Calu3 (cell line): Measurements from ENCODE around the gene SPINT3. TPM values are rescaled to one million over a fixed set of nuclear protein-coding genes. Genes with fewer than 3 reads are reported as not detected.

Source experiments
- BruUV-seq: library from RNA; stranded (reverse); fragments of 400-500 nt; replicated peaks from 2 replicates; lab custom pipeline; 2021; lab: Mats Ljungman, UMichigan
- CTCF ChIA-PET: fragments of 300-600 bp; sonication (Branson Sonifier 250); formaldehyde crosslinking; loops from one replicate; lab custom pipeline; 2022; ENCODE audit warnings: antibody characterized with exemption; lab: Charles Lee
- DNase-seq: peaks from one replicate; pipeline ENCODE4 v3.0.0; 2022
- H3K27ac Mint-ChIP-seq: one replicate; pipeline ENCODE4 v1.8.0; 2022; ENCODE audit warnings: mixed read lengths; ENCODE audit not compliant: unreplicated experiment
- H3K27me3 Mint-ChIP-seq: one replicate; pipeline ENCODE4 v1.8.0; 2022; ENCODE audit warnings: mixed read lengths; ENCODE audit not compliant: unreplicated experiment
- H3K36me3 Mint-ChIP-seq: one replicate; pipeline ENCODE4 v1.8.0; 2022; ENCODE audit warnings: mild to moderate bottlenecking, moderate library complexity, mixed read lengths; ENCODE audit not compliant: insufficient read depth, unreplicated experiment
- H3K4me1 Mint-ChIP-seq: one replicate; pipeline ENCODE4 v1.8.0; 2022; ENCODE audit warnings: mild to moderate bottlenecking, low read depth, mixed read lengths; ENCODE audit not compliant: unreplicated experiment
- H3K4me3 Mint-ChIP-seq: one replicate; pipeline ENCODE4 v1.8.0; 2022; ENCODE audit warnings: mild to moderate bottlenecking, low read depth, moderate library complexity, mixed read lengths; ENCODE audit not compliant: unreplicated experiment
- H3K9me3 Mint-ChIP-seq: one replicate; pipeline ENCODE4 v1.8.0; 2022; ENCODE audit warnings: low read depth, mixed read lengths; ENCODE audit not compliant: unreplicated experiment
- intact Hi-C: fragments of 100-400 bp; cut with micrococcal nuclease; formaldehyde crosslinking; loops from one replicate; pipeline ENCODE4 v1.10.0; 2022; ENCODE audit not compliant: unreplicated experiment
- total RNA-seq: library from RNA; stranded (reverse); gene quantifications from 2 replicates; pipeline ENCODE4 v1.2.3, GENCODE V29; 2022
- TF ChIP-seq, protein P1 (sequence below): fragments of 200-600 bp; IDR thresholded peaks from one replicate; pipeline ENCODE4 v1.8.0; 2022; ENCODE audit warnings: antibody characterized with exemption; ENCODE audit not compliant: unreplicated experiment

SPINT3 gene
- total RNA-seq, 1 experiment from 2014 or later, result not detected

DNA sequence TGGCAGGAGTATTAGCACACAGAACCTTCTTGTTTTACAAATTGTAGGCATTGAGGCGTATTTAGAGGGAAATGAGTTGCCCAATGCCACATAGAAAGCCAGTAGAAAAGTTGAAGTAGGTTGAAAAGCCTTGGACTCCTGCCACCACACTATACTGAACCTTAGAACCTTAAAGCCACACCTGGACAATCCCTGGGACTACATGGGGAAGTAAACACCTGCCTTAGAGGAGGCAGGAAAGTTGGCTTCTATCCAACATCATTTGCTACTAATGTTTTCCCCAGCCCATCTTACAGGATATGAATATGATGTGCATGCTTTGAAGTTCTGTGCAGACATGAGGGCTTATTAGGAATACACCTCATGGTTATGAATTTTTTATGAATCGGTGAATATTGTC, 37.0 kb upstream of the SPINT3 start:
- H3K27ac Mint-ChIP-seq, result no peak overlapping the region
- no TSS peak for BruUV-seq
- no peak for DNase-seq
- H3K4me3 Mint-ChIP-seq, result no peak overlapping the region
- H3K9me3 Mint-ChIP-seq, result peaks cover 10% of the 10 kb centered on the region
- intact Hi-C loops, result no loop called here
- H3K36me3 Mint-ChIP-seq, result no peaks in the 10 kb centered on the region
- CTCF ChIA-PET, result interaction anchor here (0.5 kb wide), 1 partner anchor 217 kb away, joined by 5 read pairs; no protein-coding TSS in a partner anchor
- H3K27me3 Mint-ChIP-seq, result peaks cover 82% of the 10 kb centered on the region
- TF ChIP-seq, protein P1, sequence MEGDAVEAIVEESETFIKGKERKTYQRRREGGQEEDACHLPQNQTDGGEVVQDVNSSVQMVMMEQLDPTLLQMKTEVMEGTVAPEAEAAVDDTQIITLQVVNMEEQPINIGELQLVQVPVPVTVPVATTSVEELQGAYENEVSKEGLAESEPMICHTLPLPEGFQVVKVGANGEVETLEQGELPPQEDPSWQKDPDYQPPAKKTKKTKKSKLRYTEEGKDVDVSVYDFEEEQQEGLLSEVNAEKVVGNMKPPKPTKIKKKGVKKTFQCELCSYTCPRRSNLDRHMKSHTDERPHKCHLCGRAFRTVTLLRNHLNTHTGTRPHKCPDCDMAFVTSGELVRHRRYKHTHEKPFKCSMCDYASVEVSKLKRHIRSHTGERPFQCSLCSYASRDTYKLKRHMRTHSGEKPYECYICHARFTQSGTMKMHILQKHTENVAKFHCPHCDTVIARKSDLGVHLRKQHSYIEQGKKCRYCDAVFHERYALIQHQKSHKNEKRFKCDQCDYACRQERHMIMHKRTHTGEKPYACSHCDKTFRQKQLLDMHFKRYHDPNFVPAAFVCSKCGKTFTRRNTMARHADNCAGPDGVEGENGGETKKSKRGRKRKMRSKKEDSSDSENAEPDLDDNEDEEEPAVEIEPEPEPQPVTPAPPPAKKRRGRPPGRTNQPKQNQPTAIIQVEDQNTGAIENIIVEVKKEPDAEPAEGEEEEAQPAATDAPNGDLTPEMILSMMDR, result no peak
- no peaks in the 10 kb centered on the region for H3K4me1 Mint-ChIP-seq

DNA sequence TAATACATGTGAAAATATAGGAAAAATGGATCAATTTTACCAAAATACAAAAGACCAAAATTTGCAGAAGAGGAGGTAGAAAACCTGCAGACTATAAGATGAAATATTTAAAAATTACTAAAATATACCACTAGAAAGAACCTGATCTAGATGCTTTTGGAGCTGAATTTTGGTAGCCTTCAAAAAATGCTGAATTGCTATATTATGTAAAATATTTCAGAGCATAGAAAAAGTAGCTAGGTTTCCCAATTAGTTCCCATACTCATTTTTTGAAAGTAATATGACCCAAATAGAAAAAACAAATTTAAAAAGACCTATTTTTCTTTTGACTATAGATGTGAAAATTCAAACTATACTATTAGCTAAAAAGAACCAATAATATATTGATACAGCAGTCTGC, 35.3 kb upstream of the SPINT3 start:
- peaks cover 10% of the 10 kb centered on the region for H3K9me3 Mint-ChIP-seq
- TF ChIP-seq, protein P1, result no peak
- H3K4me1 Mint-ChIP-seq, result no peaks in the 10 kb centered on the region
- H3K36me3 Mint-ChIP-seq, result no peaks in the 10 kb centered on the region
- H3K27me3 Mint-ChIP-seq, result peaks cover 70% of the 10 kb centered on the region
- H3K4me3 Mint-ChIP-seq, result no peak overlapping the region
- CTCF ChIA-PET, result interaction anchor here (1.0 kb wide), 1 partner anchor 221 kb away, joined by 3 read pairs; no protein-coding TSS in a partner anchor
- no peak overlapping the region for H3K27ac Mint-ChIP-seq
- DNase-seq, result no peak
- intact Hi-C loops, result no loop called here
- BruUV-seq, result no TSS peak

DNA sequence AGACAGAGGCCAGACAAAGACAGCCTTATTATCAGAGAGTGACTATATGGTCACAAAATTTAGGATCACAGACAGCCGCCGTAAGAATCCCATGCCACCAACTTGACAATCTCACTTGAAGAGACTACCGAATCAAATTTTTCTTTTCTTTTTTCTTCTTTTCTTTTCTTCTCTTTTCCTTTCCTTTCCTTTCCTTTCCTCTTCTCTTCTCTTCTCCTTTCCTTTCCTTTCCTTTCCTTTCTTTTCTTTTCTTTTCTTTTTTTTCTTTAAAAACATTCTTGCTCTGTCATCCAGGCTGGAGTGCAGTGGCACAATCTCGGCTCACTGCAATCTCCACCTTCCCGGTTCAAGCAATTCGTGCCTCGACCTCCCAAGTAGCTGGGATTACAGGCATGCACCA, 33.0 kb upstream of the SPINT3 start:
- H3K4me3 Mint-ChIP-seq, result no peak overlapping the region
- no TSS peak for BruUV-seq
- TF ChIP-seq, protein P1, result no peak
- intact Hi-C loops, result no loop called here
- CTCF ChIA-PET, result interaction anchor here (0.7 to 1.9 kb wide), 2 partner anchors 221 to 223 kb away, joined by 8 read pairs; no protein-coding TSS in a partner anchor
- peaks cover 6% of the 10 kb centered on the region for H3K9me3 Mint-ChIP-seq
- H3K4me1 Mint-ChIP-seq, result peaks cover 7% of the 10 kb centered on the region
- DNase-seq, result no peak
- H3K36me3 Mint-ChIP-seq, result no peaks in the 10 kb centered on the region
- no peak overlapping the region for H3K27ac Mint-ChIP-seq
- peaks cover 46% of the 10 kb centered on the region for H3K27me3 Mint-ChIP-seq

DNA sequence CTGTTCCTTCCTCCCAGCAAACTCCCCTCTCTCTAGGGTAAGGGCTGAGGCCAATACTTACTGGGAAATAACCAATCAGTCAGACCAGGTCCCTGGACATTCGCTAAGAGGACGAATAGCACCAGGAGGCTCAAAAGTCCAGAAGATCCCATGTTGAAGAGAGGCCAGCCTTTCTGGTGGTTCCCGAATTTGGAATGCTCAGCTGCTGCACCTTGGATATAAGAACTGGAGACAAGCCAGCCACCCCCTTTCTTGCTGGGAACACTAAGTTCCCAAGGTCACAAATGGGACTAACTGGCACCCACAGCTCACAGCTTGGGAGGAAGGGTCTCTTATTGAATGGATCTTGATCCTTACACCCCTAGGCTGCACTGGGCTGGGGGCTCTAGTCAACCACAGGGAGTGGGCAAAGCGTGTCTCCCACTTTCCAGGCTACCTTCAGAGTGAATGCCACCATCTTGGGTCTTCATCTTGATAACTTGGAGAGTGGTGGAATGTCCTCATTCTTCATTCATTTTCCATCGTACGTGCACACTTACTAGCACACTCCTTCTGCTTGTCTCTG, 31.9 kb upstream of the SPINT3 start, which contains the start of gene EPPIN:
EPPIN (minus strand) TSS at position 196 of the 565 bp plus-strand sequence; CDS start at position 152, 44 bp downstream.
- TF ChIP-seq, protein P1, result no peak
- Mint-ChIP-seq H3K4me3 (no peak within 1 kb of the TSS), H3K27me3 (peaks cover 41% of the 10 kb centered on the region), H3K36me3 (no peaks in the 10 kb centered on the region), H3K9me3 (peaks cover 6% of the 10 kb centered on the region), H3K27ac (no peak within 1 kb of the TSS), H3K4me1 (peaks cover 7% of the 10 kb centered on the region)
- intact Hi-C loops, result no loop called here
- BruUV-seq, result no TSS peak
- CTCF ChIA-PET, result interaction anchor here (1.9 kb wide), 1 partner anchor 224 kb away, joined by 8 read pairs; no protein-coding TSS in a partner anchor
- DNase-seq, result no peak
